GM12874 (cell line): ENCODE results near the gene IDH2.

Experiments
- TF ChIP-seq, protein P1 (sequence below): IDR thresholded peaks from 2 replicates; pipeline ENCODE4 v1.5.1; 2011; ENCODE audit warnings: low read depth, mild to moderate bottlenecking, control low read depth, low read length, moderate library complexity; ENCODE audit not compliant: insufficient read depth

IDH2 gene

DNA sequence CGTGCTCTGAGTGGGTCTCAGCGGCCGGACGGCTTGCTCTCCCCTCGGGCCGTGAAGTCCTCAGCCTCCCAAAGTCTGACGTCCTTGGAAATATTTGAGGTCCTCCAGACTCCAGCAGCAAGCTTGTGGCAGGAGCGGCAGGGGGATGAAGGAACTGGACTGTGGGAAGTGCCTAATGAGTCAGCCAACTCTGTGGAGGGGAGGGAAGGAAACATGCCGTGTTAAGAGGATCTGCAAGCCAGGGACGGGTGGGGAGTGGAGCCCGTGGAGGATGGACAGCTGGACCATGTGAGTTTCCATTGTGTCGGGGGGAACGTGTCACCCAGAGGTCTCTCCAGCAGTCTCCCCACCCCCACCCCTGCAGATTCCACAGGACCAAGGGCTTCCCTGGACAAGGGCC lies 39.4 kb upstream of the IDH2 start:
- TF ChIP-seq, protein P1, sequence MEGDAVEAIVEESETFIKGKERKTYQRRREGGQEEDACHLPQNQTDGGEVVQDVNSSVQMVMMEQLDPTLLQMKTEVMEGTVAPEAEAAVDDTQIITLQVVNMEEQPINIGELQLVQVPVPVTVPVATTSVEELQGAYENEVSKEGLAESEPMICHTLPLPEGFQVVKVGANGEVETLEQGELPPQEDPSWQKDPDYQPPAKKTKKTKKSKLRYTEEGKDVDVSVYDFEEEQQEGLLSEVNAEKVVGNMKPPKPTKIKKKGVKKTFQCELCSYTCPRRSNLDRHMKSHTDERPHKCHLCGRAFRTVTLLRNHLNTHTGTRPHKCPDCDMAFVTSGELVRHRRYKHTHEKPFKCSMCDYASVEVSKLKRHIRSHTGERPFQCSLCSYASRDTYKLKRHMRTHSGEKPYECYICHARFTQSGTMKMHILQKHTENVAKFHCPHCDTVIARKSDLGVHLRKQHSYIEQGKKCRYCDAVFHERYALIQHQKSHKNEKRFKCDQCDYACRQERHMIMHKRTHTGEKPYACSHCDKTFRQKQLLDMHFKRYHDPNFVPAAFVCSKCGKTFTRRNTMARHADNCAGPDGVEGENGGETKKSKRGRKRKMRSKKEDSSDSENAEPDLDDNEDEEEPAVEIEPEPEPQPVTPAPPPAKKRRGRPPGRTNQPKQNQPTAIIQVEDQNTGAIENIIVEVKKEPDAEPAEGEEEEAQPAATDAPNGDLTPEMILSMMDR: no peak

DNA sequence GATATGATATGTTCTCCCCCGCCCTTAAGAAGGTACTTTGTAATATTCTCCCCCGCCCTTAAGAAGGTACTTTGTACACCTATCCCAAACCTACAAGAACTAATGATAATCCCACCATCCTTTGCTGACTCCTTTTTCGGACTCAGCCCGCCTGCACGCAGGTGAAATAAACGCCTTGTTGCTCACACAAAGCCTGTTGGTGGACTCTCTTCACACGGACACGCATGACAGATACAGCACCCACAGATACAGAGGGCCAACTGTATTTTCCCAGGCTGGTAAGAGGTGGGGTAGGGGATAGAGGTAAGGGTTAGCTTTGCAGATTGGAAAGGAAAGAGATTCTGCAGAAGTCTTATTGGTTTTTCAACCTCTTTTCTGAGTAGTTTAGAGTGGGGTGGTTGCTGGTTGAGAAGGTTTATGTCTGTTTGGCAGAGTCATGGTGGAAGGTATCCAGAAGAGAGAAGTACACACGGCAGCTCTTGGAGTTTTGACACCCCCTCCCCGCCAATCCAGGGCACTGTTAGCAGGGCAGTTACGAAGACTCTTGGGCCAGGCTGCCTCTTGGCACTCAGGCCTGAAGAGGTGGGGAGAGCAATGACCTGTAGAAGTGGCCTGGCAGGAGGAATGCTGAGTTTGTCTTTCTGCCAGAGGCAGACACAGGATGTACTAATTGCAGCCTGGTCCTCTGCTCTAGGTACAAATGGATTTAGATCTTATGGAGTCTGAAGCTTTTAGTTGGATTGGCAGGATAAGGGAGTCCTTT lies 36.0 kb upstream of the IDH2 start:
- TF ChIP-seq, protein P1: no peak

DNA sequence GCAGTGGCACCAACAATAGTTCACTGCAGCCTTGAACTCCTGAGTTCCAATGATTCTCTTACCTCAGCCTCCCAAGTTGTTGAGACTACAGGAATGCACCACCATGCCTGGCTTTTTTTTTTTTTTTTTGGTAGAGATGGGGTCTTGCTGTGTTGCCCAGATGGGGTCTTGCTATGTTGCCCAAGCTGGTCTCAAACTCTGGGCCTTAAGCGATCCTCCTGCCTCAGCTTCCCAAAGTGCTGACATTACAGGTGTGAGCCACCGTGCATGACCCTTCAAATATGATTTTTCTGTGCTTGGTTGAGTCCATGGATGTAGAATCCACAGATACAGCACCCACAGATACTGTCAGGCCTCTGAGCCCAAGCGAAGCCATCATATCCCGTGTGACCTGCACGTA lies 30.2 kb upstream of the IDH2 start:
- TF ChIP-seq, protein P1: no peak

DNA sequence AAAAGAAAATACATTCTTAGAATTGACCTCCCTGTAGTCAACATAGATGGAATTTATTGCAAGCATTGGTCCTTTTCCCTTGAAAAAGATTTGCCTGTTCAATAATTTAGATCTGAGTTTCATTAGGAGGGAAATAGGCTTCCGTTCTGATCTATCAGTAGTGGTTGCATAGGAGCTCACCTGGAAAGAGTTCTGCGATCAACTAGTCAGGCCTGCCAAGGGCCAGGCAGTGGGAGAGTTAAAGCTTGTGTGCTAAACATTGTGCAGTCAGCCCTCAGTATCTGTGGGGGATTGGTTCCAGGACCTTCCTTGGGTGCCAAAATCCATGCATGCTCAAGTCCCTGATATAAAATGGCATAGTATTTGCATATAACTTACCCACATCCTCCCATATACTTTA lies 29.6 kb upstream of the IDH2 start:
- TF ChIP-seq, protein P1: no peak

DNA sequence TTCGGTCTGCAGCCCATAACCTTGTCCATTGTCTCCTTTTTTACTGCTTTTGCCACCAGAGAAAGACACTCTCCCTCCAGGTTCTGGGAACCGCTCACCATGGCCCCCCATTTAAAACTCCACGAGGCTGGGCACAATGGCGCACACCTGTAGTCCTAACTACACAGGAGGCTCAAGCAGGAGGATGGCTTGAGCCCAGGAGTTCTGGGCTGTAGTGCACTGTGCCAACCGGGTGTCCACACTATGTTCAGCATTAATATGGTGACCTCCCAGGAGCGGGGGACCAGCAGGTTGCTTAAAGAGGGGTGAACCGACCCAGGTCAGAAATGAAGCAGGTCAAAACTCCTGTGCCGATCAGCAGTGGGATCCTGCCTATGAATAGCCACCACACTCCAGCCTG lies 28.0 kb upstream of the IDH2 start:
- TF ChIP-seq, protein P1: no peak

DNA sequence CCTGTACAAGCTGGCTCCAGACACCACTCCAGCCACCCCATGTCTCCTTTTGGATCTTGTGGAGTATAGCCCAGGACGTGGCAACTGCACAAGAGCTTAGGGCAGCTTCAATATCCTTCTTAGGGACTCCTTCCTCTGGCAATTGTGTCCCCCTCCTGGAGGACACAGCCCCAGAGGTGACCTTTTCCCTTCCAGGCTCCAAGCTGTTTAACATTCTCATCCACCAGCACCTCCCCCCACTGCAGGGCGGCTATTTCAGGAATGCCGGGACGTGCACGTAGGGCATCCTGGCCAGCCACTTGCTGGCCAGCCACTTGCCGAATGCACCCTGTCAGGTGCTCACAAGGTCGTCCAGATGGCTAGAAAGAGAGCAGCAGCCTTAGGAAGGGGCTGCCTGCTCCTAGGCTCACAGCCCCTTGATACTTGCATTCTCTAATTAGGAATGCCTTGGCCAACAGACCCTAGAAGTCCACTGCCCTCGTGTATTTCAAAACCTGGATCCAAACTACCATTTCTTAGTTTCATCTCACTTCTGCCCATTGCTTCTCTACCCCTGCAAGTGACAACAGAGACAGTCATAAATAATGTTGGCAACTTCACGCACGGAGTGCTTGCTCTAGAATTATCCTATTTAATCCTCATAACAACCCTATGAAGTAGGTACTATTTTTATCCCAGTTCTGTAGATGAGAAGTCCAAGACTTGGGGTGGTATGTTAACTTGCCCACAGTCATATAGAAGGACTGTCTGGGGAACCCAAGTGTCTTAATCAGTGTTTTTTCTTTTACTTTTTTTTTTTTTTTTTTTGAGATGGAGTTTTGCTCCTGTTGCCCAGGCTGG lies 24.5 kb upstream of the IDH2 start:
- TF ChIP-seq, protein P1: no peak

DNA sequence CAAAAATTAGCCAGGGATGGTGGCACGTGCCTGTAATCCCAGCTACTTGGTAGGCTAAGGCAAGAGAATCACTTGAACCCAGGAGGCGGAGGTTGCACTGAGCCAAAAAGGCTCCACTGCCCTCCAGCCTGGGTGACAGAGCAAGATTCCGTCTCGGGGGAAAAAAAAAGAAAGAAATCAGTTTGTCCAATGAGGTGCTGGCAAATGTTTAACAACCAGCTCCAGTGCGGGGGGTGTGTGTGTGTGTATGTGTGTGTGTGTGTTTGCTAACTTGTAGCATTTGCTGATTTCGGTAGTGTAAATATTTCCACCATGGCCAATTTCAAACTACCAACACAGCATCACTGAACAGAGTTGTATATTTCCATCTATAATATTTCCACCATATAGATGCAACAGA lies 23.8 kb upstream of the IDH2 start:
- TF ChIP-seq, protein P1: no peak
